Measurements from ENCODE around the gene COL20A1.

Gene COL20A1

DNA sequence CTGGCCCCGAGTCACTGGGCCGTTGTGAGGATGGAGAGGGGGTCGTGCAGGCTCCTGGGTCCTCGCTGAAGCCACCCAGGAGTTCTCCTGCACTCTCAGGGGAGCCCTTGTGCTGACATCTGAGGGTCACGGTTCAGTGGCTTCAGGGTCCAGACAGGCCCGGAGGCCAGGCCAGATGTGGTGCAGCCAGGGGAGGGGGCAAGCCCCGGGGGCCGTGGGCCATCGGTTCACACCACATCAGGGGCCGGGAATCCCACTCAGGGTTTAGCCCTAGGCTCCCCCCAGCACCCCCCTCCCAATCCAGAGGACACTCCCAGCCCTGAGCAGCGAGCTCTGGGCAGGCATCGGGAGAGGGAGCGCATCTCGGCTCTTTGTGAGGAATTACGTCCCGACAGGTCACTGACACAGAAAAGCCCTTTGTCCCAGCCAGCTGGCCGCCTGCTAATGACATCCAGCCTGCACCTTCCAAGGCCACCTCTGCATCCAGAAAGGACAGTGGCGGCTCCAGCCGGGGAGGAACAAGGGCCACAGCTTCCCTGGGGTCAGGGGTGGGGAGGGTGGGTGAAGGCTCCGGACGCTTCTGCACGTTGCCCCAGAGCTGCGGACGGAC is 74.6 kb downstream of the COL20A1 start:
- TF ChIP-seq, protein P1, sequence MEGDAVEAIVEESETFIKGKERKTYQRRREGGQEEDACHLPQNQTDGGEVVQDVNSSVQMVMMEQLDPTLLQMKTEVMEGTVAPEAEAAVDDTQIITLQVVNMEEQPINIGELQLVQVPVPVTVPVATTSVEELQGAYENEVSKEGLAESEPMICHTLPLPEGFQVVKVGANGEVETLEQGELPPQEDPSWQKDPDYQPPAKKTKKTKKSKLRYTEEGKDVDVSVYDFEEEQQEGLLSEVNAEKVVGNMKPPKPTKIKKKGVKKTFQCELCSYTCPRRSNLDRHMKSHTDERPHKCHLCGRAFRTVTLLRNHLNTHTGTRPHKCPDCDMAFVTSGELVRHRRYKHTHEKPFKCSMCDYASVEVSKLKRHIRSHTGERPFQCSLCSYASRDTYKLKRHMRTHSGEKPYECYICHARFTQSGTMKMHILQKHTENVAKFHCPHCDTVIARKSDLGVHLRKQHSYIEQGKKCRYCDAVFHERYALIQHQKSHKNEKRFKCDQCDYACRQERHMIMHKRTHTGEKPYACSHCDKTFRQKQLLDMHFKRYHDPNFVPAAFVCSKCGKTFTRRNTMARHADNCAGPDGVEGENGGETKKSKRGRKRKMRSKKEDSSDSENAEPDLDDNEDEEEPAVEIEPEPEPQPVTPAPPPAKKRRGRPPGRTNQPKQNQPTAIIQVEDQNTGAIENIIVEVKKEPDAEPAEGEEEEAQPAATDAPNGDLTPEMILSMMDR (IDR thresholded peaks at IDR 0.05) = no peak
- TF ChIP-seq ZFX (IDR thresholded peaks at IDR 0.05; ENCODE audit: borderline replicate concordance) = no peak
- no peak overlapping the region for H3K27ac ChIP-seq

DNA sequence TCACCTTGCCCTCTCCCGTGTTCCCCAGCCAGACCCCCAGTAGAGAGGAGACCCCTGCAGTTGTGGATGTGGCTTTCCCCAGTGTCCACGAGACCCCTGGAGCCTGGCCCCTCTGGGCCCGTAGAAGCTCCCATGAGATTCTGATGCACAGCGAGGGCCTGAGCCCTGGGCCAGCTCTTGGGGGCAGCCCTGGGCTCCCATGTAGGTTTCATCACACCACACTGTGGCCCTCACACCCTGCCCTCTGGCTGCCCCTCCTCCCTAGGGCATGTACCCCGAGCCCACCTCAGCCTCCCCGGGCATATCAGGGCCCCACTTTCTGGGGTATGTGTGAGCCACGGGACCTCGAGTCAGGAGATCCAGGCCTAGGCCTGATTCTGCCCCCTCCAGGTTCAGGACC is 75.2 kb downstream of the COL20A1 start:
- TF ChIP-seq, protein P1 (IDR thresholded peaks at IDR 0.05) = no peak
- no peak for TF ChIP-seq ZFX (IDR thresholded peaks at IDR 0.05; ENCODE audit: borderline replicate concordance)
- H3K27ac ChIP-seq = no peak overlapping the region

DNA sequence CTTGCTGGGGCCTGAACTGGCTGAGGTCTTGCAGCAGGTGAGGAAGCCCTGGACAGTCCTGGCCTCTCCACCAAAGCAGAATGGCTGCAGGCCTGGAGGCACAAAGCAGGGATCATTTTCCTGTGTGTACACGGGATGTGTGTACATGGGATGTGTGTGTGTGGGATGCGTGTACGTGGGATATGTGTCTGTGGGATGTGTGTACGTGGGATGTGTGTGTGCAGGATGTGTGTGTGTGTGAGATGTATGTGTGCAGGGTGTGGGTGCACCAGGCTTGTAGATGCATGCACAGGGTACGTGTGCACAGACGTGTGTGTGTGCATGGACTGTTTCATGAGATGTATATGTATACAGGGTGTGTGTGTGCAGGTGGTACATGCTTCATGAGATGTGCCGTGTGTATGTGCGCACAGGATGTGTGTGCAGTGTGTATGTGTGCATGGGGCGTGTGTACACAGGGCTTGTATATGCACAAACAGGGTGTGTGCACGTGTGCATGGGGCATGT is 76.1 kb downstream of the COL20A1 start:
- H3K27ac ChIP-seq = no peak overlapping the region
- TF ChIP-seq ZFX (IDR thresholded peaks at IDR 0.05; ENCODE audit: borderline replicate concordance) = no peak
- TF ChIP-seq, protein P1 (IDR thresholded peaks at IDR 0.05) = no peak

DNA sequence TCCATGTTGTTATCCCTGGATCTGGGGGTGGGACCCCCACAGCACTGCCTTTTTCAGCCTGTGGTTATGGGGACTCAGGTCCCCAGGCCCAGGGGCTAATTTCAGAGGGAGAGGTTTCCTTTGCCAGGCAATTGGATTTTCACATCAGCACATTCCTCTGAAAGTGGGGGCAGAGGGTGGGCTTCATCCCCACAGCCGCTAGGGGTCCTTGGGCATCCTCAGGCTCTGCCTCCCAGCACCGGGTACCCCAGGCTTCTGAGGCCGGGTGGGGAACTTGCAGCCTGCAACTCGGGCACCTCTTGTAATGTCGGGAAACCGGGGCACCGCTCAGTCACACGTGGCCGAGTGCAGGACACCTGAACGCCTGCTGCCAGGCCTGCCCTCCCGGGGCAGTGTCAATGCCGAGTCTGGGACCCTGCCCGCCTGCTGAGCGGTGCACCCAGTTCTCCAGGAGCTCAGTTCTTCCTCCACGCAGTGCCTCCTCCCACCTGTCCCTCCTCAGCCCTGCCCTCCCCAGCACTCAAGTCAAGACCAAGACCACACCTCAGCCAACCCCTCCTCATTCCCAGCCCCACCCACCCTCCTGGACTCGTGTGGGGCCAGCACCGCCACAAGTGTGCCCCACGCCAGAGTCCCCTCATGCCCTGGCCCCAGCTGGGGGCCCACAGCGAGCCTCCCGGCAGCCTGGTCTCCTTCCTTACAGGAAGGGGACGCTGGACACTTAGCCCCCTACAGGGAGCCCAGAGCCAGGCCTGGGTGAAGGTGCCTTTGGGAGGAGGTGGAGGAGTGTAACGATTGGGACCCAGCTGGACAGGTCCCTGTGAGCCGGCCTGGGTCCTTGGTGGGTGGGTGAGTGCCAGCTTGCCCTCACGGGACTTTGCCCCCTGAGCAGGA is 77.0 kb downstream of the COL20A1 start:
- no peak overlapping the region for H3K27ac ChIP-seq
- no peak for TF ChIP-seq ZFX (IDR thresholded peaks at IDR 0.05; ENCODE audit: borderline replicate concordance)
- TF ChIP-seq, protein P1 (IDR thresholded peaks at IDR 0.05) = no peak

DNA sequence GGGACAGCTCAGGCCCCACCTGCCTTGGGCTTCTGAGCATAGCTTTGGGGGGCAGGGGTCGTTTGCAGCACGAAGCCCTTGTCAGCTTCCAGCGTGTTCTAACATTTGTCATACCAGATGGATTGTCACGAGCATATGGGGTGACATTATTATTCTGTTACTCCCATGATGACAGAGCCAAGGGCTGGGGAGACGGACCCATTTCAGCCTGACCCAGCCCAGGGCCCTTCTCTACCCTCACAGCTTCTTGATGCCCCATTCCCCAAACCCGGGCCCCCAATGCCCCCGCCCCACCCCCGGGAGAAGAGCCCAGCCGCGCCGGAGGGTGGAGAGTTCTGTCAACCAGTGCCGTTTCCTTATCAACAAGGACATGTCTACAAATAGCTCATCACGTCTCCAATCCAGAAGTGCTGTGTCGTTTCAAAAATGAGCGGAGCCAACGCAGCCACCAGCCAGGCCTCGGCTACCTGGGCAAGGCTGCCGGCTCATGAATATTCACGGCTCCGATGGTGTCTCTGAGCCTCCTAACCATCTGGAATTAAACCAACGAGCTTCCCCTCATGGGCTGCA is 77.7 kb downstream of the COL20A1 start:
- H3K27ac ChIP-seq = no peak overlapping the region
- TF ChIP-seq, protein P1 (IDR thresholded peaks at IDR 0.05) = no peak
- no peak for TF ChIP-seq ZFX (IDR thresholded peaks at IDR 0.05; ENCODE audit: borderline replicate concordance)

DNA sequence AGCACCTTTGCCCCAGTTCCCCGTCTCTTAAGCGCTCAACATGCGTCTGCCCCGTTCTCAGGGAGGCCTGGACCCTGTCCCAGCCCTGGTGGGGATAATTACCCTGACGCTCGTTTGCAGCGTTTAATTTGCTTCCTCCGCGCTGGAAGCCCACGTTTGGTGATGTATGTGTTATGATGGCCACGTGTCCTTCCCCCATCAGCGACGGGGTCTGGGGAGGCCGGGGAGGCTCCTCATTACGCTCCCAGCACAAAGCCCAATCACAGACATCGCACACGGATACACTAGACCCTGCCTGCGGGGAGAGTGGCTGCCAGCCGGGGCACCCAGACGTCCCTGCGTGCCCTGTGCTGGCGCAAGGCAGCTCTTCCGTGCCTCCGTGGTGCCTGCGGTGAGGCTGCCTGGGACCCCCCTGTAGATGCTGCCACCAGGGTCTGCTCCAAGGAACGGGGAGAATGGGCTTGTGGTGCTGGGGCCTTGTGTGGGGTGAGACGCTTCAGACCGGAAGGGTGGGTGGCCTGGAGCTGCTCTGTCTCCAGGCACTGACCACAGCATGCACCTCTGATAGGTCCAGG is 78.4 kb downstream of the COL20A1 start:
- TF ChIP-seq, protein P1 (IDR thresholded peaks at IDR 0.05) = no peak
- TF ChIP-seq ZFX (IDR thresholded peaks at IDR 0.05; ENCODE audit: borderline replicate concordance) = no peak
- no peak overlapping the region for H3K27ac ChIP-seq

All from 22Rv1 (cell line).